ENCODE data around the gene C2CD4D.

DNA sequence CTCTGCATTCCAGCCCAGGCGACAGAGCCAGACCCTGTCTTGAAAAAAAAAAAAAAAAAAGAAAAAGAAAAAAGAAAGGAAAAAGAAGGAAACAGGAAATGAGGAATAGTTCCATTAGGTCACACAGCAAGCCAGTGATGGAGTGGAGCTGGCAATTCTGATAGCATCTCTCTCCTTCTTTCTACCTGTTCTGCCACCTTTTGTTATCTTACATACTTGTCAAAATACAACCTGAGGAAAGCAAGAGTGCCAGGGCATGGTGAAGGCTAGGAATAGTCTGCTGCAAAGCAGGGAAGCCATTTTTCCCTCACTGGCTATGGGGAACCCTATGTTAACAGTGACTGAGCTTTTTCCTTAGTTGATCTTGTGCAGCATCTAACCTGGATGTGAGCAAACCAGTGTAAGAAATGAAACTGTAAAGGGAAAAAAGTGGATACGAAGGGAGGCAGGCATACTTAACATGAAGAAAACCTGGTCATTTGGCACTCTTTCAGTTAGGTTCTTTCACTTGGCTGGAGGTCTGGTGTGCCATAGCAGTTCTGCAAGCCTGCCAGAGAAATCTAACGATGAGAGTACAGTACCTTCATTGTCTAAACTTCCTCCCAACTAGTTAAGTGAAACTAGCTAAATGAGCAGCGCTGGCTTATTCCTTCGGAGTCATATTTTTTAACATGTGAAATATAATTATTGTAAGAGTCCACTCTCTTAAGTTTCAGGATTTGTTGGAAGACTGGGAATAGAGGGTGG, 31.8 kb upstream of the C2CD4D start:
- no peak for TF ChIP-seq EZH2 (IDR thresholded peaks at IDR 0.05; ENCODE audit: borderline replicate concordance, low read depth, low read length, severe bottlenecking)
- TF ChIP-seq, protein P1, sequence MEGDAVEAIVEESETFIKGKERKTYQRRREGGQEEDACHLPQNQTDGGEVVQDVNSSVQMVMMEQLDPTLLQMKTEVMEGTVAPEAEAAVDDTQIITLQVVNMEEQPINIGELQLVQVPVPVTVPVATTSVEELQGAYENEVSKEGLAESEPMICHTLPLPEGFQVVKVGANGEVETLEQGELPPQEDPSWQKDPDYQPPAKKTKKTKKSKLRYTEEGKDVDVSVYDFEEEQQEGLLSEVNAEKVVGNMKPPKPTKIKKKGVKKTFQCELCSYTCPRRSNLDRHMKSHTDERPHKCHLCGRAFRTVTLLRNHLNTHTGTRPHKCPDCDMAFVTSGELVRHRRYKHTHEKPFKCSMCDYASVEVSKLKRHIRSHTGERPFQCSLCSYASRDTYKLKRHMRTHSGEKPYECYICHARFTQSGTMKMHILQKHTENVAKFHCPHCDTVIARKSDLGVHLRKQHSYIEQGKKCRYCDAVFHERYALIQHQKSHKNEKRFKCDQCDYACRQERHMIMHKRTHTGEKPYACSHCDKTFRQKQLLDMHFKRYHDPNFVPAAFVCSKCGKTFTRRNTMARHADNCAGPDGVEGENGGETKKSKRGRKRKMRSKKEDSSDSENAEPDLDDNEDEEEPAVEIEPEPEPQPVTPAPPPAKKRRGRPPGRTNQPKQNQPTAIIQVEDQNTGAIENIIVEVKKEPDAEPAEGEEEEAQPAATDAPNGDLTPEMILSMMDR (IDR thresholded peaks at IDR 0.05; ENCODE audit: borderline replicate concordance, extremely low read depth, low read length, poor library complexity, severe bottlenecking), result no peak

All from DND-41 (cell line).